ENCODE results near the gene HP.
"Not testable (repeated sequence)": the region's sequence is repeated elsewhere in the genome, so short reads cannot be mapped to it uniquely, and the experiment has no call there.

The HP gene

DNA sequence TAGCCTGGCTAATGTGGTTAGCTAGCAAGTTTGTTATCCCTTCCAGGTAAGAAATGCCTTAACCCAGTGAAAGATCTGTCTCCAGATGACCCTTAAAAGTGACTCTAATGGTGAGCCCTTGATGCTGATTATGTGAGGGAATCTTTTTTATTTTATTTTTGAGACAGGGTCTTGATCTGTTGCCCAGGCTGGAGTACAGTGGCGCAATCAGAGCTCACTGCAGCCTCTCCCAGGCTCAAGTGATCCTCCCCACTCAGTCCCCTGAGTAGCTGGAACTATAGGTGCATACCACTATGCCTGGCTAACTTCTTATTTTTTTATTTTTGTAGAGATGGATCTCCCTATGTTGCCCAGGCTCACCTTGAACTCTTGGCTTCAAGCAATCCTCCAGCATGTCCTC, 10.8 kb upstream of the HP start:
- DNase-seq = no peak

DNA sequence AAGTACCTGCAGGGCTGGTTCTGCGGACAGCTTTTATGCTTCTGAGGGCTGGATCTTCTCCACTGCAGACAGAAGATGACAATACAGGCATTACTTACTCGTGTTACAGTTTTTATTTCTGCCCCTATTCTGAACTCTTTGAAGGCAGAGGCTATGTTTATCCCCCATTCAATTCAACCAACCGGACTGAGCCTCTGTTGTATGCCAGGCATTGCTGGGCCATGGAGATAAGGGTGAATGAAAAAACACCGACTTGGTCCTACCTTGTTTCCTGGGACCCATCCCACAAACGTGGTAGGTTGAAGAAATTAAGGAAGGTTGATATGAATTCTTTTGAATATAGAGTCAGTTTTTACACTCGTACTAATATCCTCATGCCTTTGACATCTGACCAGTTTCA, 10.0 kb upstream of the HP start:
- DNase-seq = no peak

- no peak for DNase-seq
Observed at GRCh38 chr16:72044825-72045359, 9.4 kb upstream of the HP start.

DNA sequence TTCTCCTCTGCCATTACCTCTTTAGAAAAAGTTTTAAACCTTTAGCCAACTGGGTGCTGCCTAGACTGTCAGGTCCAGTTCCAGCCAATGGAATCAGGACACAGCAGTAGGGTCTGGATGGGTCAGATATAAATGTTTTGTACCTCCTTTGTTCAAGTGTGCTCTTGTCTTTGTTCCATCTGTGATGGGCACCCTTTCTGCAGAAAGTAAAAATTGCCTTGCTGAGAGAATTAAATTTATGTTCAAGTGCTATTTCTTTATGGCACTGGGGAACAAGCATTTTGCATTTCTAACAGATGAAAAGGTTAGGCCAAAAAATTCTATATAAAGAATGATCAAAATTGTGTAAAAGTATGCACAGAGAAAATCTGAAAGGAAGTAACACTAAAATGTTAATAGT, 5.2 kb upstream of the HP start:
- DNase-seq = no peak

GRCh38 chr16:72050769-72051464, 3.4 kb upstream of the HP start:
- DNase-seq = no peak

GRCh38 chr16:72051818-72052217, 2.5 kb upstream of the HP start:
- no peak for DNase-seq

- DNase-seq = no peak
Observed at GRCh38 chr16:72055911-72056310, 1.6 kb downstream of the HP start.

- not testable (repeated sequence) for DNase-seq
Observed at GRCh38 chr16:72057313-72057712, 3.0 kb downstream of the HP start.

GRCh38 chr16:72059060-72059459, 4.8 kb downstream of the HP start:
- DNase-seq = not testable (repeated sequence)

DNA sequence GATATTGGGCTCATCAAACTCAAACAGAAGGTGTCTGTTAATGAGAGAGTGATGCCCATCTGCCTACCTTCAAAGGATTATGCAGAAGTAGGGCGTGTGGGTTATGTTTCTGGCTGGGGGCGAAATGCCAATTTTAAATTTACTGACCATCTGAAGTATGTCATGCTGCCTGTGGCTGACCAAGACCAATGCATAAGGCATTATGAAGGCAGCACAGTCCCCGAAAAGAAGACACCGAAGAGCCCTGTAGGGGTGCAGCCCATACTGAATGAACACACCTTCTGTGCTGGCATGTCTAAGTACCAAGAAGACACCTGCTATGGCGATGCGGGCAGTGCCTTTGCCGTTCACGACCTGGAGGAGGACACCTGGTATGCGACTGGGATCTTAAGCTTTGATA, 6.1 kb downstream of the HP start:
- no peak for DNase-seq

DNA sequence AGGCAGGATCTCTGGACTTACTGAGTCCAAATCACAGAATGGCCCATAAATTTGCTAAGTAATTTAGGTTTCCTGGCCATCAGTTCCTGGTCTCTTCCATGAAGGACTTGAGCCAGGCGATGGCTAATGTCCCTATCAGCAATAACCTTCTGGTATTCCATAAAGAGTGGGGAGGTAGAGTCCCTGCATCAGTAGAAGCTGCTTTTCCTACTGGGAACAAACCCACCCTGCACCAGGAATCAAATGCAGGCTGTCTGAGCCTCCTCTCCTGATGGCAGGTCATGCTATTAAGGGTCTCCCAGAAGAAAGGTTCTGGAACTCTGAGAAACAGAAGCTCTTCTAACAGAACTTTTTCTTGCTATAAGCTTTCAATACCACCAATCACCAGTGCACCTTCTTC, 7.3 kb downstream of the HP start:
- no peak for DNase-seq

- DNase-seq = no peak
Observed at GRCh38 chr16:72064361-72064894, 10.1 kb downstream of the HP start.

- DNase-seq = no peak
Observed at GRCh38 chr16:72066747-72067146, 12.4 kb downstream of the HP start.

DNA sequence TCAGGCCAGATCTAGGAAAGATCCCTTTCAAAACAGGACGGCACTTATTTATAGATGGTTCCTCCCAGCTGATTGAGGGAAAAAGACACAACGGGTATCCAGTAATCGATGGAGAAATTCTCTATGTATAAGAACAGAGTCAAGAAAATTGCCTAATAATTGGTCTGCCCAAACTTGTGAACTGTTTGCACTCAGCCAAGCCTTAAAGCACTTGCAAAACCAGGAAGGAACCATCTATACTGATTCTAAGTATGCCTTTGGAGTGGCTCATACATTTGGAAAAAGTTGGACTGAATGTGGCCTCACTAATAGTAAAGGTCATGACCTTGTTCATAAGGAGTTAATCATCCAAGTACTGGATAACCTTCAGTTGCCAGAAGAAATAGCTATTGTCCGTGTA, 14.6 kb downstream of the HP start:
- DNase-seq = no peak

DNA sequence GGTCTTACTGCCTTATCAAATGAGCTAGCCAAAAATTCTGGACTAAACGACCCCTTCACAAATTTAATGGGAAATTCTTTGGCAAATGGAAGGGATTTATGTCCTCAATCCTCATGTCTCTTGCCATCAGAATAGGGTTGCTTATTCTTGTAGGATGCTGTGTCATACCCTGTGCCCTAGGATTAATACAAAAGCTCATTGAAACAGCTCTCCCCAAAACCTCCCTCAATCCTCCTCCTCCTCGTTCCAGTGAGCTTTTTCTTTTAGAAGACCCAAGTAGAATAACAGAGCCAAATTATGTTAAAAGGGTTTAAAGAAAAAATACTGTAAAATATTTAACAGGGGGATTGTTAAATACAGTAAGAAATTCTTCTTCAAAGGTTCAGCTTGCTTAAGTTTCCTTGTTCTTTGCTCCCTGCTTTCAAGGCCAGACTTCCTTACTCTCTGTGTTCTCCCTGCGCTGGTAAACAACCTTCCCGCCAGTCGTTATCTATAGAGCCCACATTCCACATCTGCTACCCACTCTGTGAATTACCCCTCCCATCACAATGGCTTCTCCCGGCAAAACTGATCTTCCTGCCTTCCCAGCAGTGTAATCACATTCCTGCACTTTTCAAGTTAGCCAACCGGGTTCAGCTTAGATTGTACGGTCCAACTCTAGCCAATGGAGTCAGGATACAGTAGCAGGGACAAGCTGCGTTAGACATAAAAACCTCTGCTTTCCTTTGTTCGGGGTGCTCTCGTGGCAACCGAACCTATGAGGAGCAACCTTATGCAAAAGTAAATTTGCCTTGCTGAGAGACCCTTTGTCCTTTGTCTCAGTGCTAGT, 18.4 kb downstream of the HP start:
- no peak for DNase-seq

- DNase-seq = no peak
Observed at GRCh38 chr16:72073560-72074230, 19.4 kb downstream of the HP start.

- DNase-seq = not testable (repeated sequence)
Observed at GRCh38 chr16:72075067-72075466, 20.8 kb downstream of the HP start.

DNA sequence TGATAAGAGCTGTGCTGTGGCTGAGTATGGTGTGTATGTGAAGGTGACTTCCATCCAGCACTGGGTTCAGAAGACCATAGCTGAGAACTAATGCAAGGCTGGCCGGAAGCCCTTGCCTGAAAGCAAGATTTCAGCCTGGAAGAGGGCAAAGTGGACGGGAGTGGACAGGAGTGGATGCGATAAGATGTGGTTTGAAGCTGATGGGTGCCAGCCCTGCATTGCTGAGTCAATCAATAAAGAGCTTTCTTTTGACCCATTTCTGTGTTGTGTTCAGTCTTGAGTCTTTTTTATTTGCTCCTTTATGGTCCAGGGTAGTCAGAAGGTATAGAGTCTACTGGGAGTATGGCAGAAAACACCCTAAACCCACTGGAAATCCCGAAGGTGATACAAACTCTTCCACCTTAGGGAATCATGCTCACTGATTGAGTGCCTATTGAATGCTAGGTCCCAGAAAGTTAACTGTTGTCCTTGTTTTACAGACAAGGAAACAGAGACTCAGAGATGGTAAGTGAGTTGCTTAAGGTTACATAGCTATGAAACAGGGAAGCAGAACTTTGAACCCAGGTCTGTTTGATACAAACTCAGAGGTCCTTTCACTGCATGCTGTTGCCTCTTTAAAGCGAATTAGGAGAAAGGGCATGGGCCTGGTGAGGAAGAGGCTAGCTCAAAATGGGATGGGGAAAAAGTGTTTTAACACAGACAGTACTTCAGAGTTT, 22.8 kb downstream of the HP start:
- DNase-seq = not testable (repeated sequence)

DNA sequence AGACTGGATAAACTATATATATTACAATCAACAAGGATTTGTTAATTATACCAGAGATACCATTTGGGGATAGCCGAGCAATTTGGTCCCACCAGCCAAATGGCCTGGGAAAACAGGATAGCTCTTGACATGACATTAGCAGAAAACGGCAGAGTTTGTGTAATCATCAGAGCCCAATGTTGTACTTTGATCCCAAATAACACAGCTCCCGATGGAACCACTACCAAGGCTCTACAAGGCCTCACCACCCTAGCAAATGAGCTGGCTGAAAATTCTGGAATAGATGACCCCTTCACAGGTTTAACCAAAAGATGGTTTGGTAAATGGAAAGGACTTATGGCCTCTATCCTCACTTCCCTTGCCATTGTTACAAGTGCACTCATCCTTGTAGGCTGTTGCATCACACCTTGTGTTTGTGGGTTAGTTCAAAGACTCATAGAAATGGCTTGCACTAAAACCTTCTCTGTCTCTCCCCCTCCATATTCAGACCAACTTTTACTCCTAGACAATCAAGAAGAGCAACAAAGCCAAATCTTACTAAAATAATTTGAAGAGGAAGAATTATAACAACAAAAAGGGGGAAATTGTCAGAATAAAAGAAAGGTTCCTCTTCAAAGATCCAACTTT, 29.6 kb downstream of the HP start:
- no peak for DNase-seq

DNA sequence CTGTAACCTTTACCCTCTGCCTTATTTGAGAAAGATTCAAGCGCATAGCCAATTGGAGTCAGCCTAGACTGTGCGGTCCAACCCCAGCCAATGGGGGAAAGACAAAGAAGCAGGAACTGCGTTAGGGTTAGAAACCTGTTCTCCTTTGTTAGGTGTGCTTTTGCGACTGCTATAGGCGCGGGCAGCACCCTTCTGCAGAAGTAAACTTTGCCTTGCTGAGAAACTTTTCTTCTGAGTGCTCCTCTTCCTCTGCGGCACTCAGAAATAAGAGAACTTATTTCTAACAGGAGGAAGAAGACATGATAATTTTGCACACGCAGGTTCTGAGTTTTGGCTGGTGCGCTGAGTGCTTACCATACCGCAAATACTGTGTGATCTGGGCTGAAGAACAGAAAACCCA, 30.1 kb downstream of the HP start:
- DNase-seq = no peak

GRCh38 chr16:72085002-72085401, 30.7 kb downstream of the HP start:
- DNase-seq = no peak

DNA sequence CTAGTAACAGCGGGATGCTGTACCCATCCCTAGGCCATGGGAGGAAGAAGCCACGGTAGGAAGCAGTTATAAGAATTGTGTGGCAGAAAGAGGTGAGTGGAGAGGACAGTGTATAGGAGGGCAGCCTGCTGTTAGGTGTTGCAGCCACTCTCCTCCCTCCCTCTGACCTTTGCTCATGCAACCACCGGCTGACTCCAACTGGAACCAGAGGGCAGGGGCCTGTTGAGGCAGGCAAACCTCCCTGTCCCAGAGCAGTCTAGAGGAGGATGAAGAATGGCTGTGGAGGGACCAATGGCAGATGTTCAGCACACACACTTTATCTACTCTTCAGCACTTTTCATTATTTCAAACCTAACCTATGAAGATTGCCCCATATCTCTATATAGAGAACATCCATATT, 36.9 kb downstream of the HP start:
- DNase-seq = no peak
